Peyer's patch (tissue), 4 donors: ENCODE results near the gene GPR137B. TPM values are rescaled to one million over a fixed set of nuclear protein-coding genes. Genes with fewer than 3 reads are reported as not detected.
"Not testable (repeated sequence)": the region's sequence is repeated elsewhere in the genome, so short reads cannot be mapped to it uniquely, and the experiment has no call there.

ENCODE experiments used
- DNase-seq, 3 donors: peaks; one replicate each; pipeline ENCODE4 v3.0.0-alpha.2; 2017 to 2019
- H3K27ac ChIP-seq, 4 donors: fragments of 200-600 bp; sonication (generic); one replicate each; pipeline ENCODE4 v1.5.1; 2016 to 2019
- H3K27me3 ChIP-seq, 2 donors: fragments of 200-600 bp; sonication (generic); one replicate each; pipeline ENCODE4 v1.5.1; 2019
- H3K36me3 ChIP-seq, 3 donors: fragments of 200-600 bp; sonication (generic); one replicate each; pipeline ENCODE4 v1.5.1; 2016 to 2019
- H3K4me1 ChIP-seq, 4 donors: fragments of 200-600 bp; sonication (generic); one replicate each; pipeline ENCODE4 v1.5.1; 2016 to 2019
- H3K4me3 ChIP-seq, 4 donors: fragments of 200-600 bp; sonication (generic); 1 replicate in 3 of 4; 2 replicates in 1 of 4; pipeline ENCODE4 v1.5.1; 2016 to 2019; ENCODE audit warnings: mild to moderate bottlenecking in 1 of 4
- H3K9me3 ChIP-seq, 4 donors: fragments of 200-600 bp; sonication (generic); one replicate each; pipeline ENCODE4 v1.5.1; 2016 to 2019; ENCODE audit warnings: mild to moderate bottlenecking in 1 of 4
- POLR2A ChIP-seq, 2 donors: fragments of 450-650 bp; IDR thresholded peaks; one replicate each; pipeline ENCODE4 v1.5.1; 2017; ENCODE audit warnings: antibody characterized with exemption in 2 of 2, mild to moderate bottlenecking in 2 of 2, moderate library complexity in 2 of 2
- total RNA-seq, 4 donors: library from RNA; depleted of rRNA; stranded (reverse); fragments of >200 nt; gene quantifications; one replicate each; pipeline ENCODE4 v1.1.0, GENCODE V29; 2016
- TF ChIP-seq, protein P1 (sequence below), 6 experiments: fragments of 450-650 bp in 4 of 6; fragments of 200-600 bp in 2 of 6; sonication (generic) in 1 of 6; IDR thresholded peaks; one replicate each; pipeline ENCODE4 v1.5.1; 2017 to 2019; ENCODE audit warnings: antibody characterized with exemption in 6 of 6, mild to moderate bottlenecking in 3 of 6, moderate library complexity in 1 of 6

Gene GPR137B
- total RNA-seq, 4 donors from 2014 or later: 13.4 to 37.1 (median 23.0) TPM

DNA sequence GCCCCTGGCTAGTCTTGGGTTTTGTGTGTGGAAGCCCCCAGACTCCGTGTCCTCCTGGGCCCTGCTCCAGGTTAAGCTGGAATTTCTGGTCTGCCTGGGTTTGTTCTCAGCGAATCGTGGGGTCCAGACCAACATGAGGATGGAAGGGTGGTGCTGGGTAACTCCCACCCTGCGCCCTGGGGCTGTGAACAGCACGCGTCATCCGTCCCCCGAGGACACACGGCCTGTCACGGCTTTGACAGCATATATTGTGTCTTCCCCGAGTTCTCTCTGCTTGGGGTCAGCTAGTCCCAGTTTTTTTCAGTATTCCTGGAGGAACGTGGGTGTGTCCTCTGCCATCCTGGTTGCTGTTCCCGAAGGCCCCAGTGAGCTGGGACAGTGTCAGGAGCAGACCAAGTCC lies 11.8 kb downstream of the GPR137B start:
- DNase-seq: no peak
- no peaks in the 10 kb centered on the region for H3K27me3 ChIP-seq
- H3K27ac ChIP-seq: no peak overlapping the region
- H3K9me3 ChIP-seq: no peaks in the 10 kb centered on the region
- TF ChIP-seq POLR2A (IDR thresholded peaks at IDR 0.05): no peak
- TF ChIP-seq, protein P1, sequence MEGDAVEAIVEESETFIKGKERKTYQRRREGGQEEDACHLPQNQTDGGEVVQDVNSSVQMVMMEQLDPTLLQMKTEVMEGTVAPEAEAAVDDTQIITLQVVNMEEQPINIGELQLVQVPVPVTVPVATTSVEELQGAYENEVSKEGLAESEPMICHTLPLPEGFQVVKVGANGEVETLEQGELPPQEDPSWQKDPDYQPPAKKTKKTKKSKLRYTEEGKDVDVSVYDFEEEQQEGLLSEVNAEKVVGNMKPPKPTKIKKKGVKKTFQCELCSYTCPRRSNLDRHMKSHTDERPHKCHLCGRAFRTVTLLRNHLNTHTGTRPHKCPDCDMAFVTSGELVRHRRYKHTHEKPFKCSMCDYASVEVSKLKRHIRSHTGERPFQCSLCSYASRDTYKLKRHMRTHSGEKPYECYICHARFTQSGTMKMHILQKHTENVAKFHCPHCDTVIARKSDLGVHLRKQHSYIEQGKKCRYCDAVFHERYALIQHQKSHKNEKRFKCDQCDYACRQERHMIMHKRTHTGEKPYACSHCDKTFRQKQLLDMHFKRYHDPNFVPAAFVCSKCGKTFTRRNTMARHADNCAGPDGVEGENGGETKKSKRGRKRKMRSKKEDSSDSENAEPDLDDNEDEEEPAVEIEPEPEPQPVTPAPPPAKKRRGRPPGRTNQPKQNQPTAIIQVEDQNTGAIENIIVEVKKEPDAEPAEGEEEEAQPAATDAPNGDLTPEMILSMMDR (IDR thresholded peaks at IDR 0.05): no peak
- H3K36me3 ChIP-seq: no peaks in the 10 kb centered on the region
- no peak overlapping the region for H3K4me3 ChIP-seq
- no peaks in the 10 kb centered on the region for H3K4me1 ChIP-seq

DNA sequence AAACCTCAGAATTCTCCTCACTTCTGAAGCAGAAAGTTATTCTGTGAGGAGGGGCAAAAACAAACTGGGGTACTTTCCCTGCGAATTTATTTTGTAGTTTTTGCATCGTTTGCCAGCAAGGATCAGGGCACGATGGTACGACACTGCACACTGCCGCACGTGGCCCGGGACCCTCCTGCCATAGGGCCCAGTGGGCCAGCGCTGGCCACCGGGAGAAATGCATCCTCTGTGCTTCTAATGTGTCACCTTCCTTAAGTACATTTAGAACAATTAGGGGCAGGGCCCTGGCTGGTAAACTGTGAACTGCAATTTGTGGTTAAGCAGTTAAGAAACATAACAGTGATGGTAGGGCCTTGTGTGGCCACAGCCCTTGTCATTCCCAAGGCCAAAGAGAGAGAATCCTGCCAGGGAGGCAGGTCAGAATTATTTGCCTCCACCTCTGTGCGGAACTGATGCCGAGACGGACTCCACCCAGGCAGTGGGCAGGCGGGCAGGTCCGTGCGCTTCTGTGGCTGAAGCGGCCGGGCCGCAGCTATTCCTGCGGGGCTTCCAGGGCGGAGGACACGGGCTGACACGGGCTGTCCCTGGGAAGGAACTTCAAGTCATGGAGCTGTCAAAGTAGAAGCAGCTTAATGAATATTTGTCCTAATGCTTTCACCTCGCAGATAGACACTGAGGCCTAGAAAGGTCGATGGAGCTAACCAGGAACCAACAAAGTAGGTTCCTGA lies 12.5 kb downstream of the GPR137B start:
- no peaks in the 10 kb centered on the region for H3K27me3 ChIP-seq
- no peak overlapping the region for H3K4me3 ChIP-seq
- H3K27ac ChIP-seq: no peak overlapping the region
- no peak for TF ChIP-seq POLR2A (IDR thresholded peaks at IDR 0.05)
- TF ChIP-seq, protein P1 (IDR thresholded peaks at IDR 0.05): no peak
- no peaks in the 10 kb centered on the region for H3K9me3 ChIP-seq
- no peak for DNase-seq
- peaks cover 0 to 2% (median 0%) of the 10 kb centered on the region in 4 donors for H3K4me1 ChIP-seq
- H3K36me3 ChIP-seq: no peaks in the 10 kb centered on the region

DNA sequence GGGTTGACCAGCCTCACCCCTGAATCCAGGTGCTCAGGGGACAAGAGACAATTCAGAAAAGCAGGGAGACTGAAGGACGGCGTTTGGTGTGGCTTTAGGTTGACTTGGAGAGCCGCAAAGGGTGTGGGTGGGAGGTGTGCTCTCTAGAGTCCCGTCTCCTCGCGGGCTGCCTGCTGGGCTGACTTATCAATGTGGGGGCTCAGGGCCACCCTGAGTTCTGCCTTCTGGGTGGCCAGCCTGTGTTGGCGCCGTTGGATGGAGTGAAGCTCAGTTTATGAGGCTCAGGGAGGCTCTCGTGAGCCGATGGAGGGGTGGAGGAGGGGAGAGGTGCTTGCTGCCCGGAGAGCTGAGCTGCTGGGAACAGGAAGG lies 13.0 kb downstream of the GPR137B start:
- no peak for DNase-seq
- TF ChIP-seq, protein P1 (IDR thresholded peaks at IDR 0.05): no peak
- TF ChIP-seq POLR2A (IDR thresholded peaks at IDR 0.05): no peak
- H3K36me3 ChIP-seq: no peaks in the 10 kb centered on the region
- H3K27ac ChIP-seq: no peak overlapping the region
- no peaks in the 10 kb centered on the region for H3K9me3 ChIP-seq
- no peaks in the 10 kb centered on the region for H3K27me3 ChIP-seq
- no peak overlapping the region for H3K4me3 ChIP-seq
- peaks cover 0 to 7% (median 0%) of the 10 kb centered on the region in 4 donors for H3K4me1 ChIP-seq

DNA sequence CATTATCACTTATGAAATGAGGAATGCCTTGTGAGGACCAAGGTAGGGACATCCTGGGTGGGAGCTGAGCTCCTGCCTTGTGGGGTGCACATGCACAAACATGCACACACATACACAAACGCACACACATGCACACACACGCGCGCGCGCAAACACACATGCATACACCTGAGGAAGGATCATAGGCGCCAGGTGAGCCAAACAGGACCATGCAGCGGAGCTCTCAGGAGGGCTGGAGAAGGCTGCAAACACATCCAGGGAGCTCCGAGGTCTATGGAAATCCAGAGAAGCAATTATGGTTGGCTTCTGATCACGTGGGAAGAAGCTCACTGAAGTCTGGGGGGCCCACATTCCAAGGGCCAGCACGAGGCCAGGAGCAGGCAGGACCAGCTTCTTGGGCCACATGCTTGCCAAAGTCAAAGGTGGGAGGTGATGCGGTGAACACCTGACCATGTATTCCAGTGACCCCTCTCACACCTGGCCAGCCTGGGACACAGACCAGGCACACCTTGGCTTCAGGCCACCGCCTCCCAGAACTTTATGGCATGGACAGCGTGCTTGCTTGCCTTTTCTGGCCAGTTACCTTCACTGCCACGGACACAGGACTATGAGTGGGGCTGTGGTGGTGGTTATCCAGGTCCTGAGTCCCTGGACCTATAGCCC lies 13.6 kb downstream of the GPR137B start:
- H3K9me3 ChIP-seq: no peaks in the 10 kb centered on the region
- H3K27me3 ChIP-seq: no peaks in the 10 kb centered on the region
- H3K27ac ChIP-seq: no peak overlapping the region
- no peaks in the 10 kb centered on the region for H3K36me3 ChIP-seq
- H3K4me1 ChIP-seq: peaks cover 0 to 7% (median 0%) of the 10 kb centered on the region in 4 donors
- no peak overlapping the region for H3K4me3 ChIP-seq
- no peak for DNase-seq
- TF ChIP-seq, protein P1 (IDR thresholded peaks at IDR 0.05): no peak
- TF ChIP-seq POLR2A (IDR thresholded peaks at IDR 0.05): no peak

GRCh38 chr1:236156512-236157208 lies 14.3 kb downstream of the GPR137B start:
- H3K27ac ChIP-seq: peak overlapping the region in 1 of 4 donors; percentile 38
- H3K36me3 ChIP-seq: no peaks in the 10 kb centered on the region
- H3K4me1 ChIP-seq: peaks cover 0 to 7% (median 0%) of the 10 kb centered on the region in 4 donors
- H3K27me3 ChIP-seq: no peaks in the 10 kb centered on the region
- H3K9me3 ChIP-seq: peaks cover 0 to 5% (median 2%) of the 10 kb centered on the region in 4 donors
- no peak for TF ChIP-seq POLR2A (IDR thresholded peaks at IDR 0.05)
- TF ChIP-seq, protein P1 (IDR thresholded peaks at IDR 0.05): no peak
- DNase-seq: peak in 2 of 3 donors; percentile 58 to 79
- H3K4me3 ChIP-seq: no peak overlapping the region

DNA sequence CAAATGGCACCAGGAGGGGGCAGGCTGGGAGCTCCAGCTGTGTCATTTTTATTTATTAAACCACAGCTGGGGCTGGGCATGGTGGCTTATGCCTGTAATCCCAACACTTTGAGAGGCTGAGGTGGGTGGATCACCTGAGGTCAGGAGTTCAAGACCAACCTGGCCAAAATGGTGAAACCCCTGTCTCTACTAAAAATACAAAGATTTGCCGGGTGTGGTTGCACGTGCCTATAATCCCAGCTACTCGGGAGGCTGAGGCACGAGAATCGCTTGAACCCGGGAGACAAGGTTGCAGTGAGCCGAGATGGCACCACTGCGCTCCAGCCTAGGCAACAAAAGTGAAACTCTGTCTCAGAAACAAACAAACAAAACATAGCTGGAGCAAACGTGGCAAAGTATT lies 15.7 kb downstream of the GPR137B start:
- H3K36me3 ChIP-seq, H3K27ac ChIP-seq, H3K9me3 ChIP-seq, H3K27me3 ChIP-seq, H3K4me1 ChIP-seq, DNase-seq, H3K4me3 ChIP-seq: not testable (repeated sequence)
